Testis (tissue), 2 donors: ENCODE data around the gene SCAMP5.

Source experiments
- POLR2A ChIP-seq: fragments of 450-650 bp; IDR thresholded peaks from one replicate; pipeline ENCODE4 v1.6.1; 2017; ENCODE audit warnings: antibody characterized with exemption, mild to moderate bottlenecking, moderate library complexity
- TF ChIP-seq, protein P1 (sequence below), 3 experiments: fragments of 450-650 bp in 2 of 3; fragments of 200-600 bp in 1 of 3; sonication (generic) in 1 of 3; IDR thresholded peaks; one replicate each; pipeline ENCODE4 v1.5.1; 2016 to 2019; ENCODE audit warnings: antibody characterized with exemption in 3 of 3, mild to moderate bottlenecking in 2 of 3, moderate library complexity in 1 of 3

DNA sequence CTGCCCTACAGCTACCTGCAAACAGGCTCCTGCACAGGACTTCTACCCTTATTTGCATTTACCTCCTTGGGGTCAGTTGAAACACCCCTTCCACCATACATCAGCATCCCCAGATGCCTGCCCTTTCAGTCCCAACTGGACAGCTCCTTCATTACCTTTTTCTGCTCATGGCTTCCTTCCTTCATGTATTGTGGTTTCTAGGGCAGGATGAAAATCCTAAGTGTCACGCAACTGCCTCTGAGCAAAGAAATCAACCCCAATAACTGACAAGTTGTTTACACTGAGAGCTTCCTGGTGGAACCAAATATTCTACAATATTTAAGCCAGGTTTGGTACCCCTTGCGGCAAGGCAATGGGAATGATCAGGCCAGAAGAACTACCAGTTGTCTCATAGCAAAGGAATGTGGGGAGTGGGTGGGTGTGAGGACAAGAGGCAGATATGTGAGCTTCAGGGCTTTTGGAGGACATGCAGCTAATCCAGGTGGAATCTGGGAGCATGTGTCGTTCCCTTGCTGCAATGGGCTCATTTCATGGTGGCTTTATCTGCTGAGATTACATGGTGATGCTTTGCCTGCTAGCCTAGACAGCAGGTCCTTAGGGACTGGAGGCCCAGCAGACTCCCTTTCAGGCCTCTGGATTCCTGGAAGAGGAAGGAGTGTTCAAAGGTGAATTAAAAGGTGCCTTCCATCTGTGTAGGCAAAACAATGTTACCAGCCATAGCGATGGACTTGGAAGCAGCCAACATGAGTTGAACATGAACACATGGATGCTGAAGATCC is 63.0 kb downstream of the SCAMP5 start:
- TF ChIP-seq POLR2A = no peak
- TF ChIP-seq, protein P1, sequence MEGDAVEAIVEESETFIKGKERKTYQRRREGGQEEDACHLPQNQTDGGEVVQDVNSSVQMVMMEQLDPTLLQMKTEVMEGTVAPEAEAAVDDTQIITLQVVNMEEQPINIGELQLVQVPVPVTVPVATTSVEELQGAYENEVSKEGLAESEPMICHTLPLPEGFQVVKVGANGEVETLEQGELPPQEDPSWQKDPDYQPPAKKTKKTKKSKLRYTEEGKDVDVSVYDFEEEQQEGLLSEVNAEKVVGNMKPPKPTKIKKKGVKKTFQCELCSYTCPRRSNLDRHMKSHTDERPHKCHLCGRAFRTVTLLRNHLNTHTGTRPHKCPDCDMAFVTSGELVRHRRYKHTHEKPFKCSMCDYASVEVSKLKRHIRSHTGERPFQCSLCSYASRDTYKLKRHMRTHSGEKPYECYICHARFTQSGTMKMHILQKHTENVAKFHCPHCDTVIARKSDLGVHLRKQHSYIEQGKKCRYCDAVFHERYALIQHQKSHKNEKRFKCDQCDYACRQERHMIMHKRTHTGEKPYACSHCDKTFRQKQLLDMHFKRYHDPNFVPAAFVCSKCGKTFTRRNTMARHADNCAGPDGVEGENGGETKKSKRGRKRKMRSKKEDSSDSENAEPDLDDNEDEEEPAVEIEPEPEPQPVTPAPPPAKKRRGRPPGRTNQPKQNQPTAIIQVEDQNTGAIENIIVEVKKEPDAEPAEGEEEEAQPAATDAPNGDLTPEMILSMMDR (IDR thresholded peaks at IDR 0.05) = no peak
